ENCODE measurements around the gene ABCD1. TPM values are rescaled to one million over a fixed set of nuclear protein-coding genes. Genes with fewer than 3 reads are reported as not detected.

The ABCD1 gene
- total and polyA plus RNA-seq, 10 donors: 5.1 to 28.1 (median 19.6) TPM

GRCh38 chrX:153723351-153724251 lies 1.1 kb upstream of the ABCD1 start:
- Histone ChIP-seq H3K9me3 (no peaks in the 10 kb centered on the region), H3K27me3 (replicated peaks in 1 of 7) (no peaks in the 10 kb centered on the region), H3K4me1 (peaks cover 23 to 62% (median 53%) of the 10 kb centered on the region in 6 donors), H3K4me3 (peak overlapping the region; percentile 54 to 88 (median 66)), H3K27ac (peak overlapping the region; percentile 66 to 95 (median 93)), H3K36me3 (peaks cover 0 to 37% (median 18%) of the 10 kb centered on the region in 6 donors)
- TF ChIP-seq, protein P1, sequence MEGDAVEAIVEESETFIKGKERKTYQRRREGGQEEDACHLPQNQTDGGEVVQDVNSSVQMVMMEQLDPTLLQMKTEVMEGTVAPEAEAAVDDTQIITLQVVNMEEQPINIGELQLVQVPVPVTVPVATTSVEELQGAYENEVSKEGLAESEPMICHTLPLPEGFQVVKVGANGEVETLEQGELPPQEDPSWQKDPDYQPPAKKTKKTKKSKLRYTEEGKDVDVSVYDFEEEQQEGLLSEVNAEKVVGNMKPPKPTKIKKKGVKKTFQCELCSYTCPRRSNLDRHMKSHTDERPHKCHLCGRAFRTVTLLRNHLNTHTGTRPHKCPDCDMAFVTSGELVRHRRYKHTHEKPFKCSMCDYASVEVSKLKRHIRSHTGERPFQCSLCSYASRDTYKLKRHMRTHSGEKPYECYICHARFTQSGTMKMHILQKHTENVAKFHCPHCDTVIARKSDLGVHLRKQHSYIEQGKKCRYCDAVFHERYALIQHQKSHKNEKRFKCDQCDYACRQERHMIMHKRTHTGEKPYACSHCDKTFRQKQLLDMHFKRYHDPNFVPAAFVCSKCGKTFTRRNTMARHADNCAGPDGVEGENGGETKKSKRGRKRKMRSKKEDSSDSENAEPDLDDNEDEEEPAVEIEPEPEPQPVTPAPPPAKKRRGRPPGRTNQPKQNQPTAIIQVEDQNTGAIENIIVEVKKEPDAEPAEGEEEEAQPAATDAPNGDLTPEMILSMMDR (IDR thresholded peaks at IDR 0.05 in 8 of 11, conservative IDR thresholded peaks at IDR 0.05 in 3 of 11): peak in 3 of 11 experiments; percentile 22 to 40 (median 39)
- TF ChIP-seq POLR2AphosphoS5 (IDR thresholded peaks at IDR 0.05) (peak; percentile 11 to 72 (median 57)), POLR2A (IDR thresholded peaks at IDR 0.05) (no peak)
- intact Hi-C loops (cut with DNase I; ENCODE audit: low total_unique reads): no loop called here
- DNase-seq: peak; percentile 90
- WGBS, 5 donors: 0 to 34% (median 1%) methylated on average over 19 to 78 of the region's 78 CpGs

- H3K36me3 ChIP-seq: peaks cover 0 to 35% (median 5%) of the 10 kb centered on the region in 6 donors
- DNase-seq: peak; percentile 88
- intact Hi-C loops (cut with DNase I; ENCODE audit: low total_unique reads): no loop called here
- 61 to 88% (median 78%) methylated on average over 10 to 55 of the region's 55 CpGs for WGBS, 5 donors
- H3K9me3 ChIP-seq: no peaks in the 10 kb centered on the region
- H3K27ac ChIP-seq: peak overlapping the region; percentile 66 to 95 (median 93)
- H3K4me1 ChIP-seq: peaks cover 23 to 66% (median 55%) of the 10 kb centered on the region in 6 donors
- no peaks in the 10 kb centered on the region for H3K27me3 ChIP-seq (replicated peaks in 1 of 7)
- H3K4me3 ChIP-seq: peak overlapping the region in 7 of 8 donors; percentile 2 to 88 (median 71)
- TF ChIP-seq POLR2AphosphoS5 (IDR thresholded peaks at IDR 0.05): no peak
- TF ChIP-seq, protein P1 (IDR thresholded peaks at IDR 0.05 in 8 of 11, conservative IDR thresholded peaks at IDR 0.05 in 3 of 11): no peak
- no peak for TF ChIP-seq POLR2A (IDR thresholded peaks at IDR 0.05)
Measured at GRCh38 chrX:153725039-153725831, 579 bp downstream of the ABCD1 start.

- no peak for DNase-seq
- intact Hi-C loops (cut with DNase I; ENCODE audit: low total_unique reads): no loop called here
- 59 to 81% (median 77%) methylated on average over 6 to 35 of the region's 35 CpGs for WGBS, 5 donors
Measured at GRCh38 chrX:153725832-153726285, 1.2 kb downstream of the ABCD1 start.

More at GRCh38 chrX:153725832-153726285, 1.2 kb downstream of the ABCD1 start:
- TF ChIP-seq, protein P1 (IDR thresholded peaks at IDR 0.05 in 8 of 11, conservative IDR thresholded peaks at IDR 0.05 in 3 of 11): no peak
- no peak for TF ChIP-seq POLR2A (IDR thresholded peaks at IDR 0.05)
- no peak for TF ChIP-seq POLR2AphosphoS5 (IDR thresholded peaks at IDR 0.05)
- Histone ChIP-seq H3K4me3 (peak overlapping the region in 5 of 8 donors; percentile 28 to 88 (median 72)), H3K27ac (peak overlapping the region; percentile 66 to 95 (median 93)), H3K4me1 (peaks cover 23 to 71% (median 55%) of the 10 kb centered on the region in 6 donors), H3K27me3 (replicated peaks in 1 of 7) (no peaks in the 10 kb centered on the region), H3K36me3 (peaks cover 0 to 32% (median 0%) of the 10 kb centered on the region in 6 donors), H3K9me3 (no peaks in the 10 kb centered on the region)
